ENCODE data around the gene KMT5B. TPM values are rescaled to one million over a fixed set of nuclear protein-coding genes. Genes with fewer than 3 reads are reported as not detected.
"Not testable (repeated sequence)": the region's sequence is repeated elsewhere in the genome, so short reads cannot be mapped to it uniquely, and the experiment has no call there.

Gene KMT5B
- total RNA-seq, 1 experiment from 2014 or later, result 43.8 TPM

- H3K4me3 Mint-ChIP-seq; DNase-seq (ENCODE audit: low spot score); H3K36me3 Mint-ChIP-seq; H3K27ac Mint-ChIP-seq; H3K4me1 Mint-ChIP-seq; POLR2A ChIA-PET; ATAC-seq; H3K27me3 Mint-ChIP-seq (ENCODE audit: low read depth); H3K9me3 Mint-ChIP-seq: not testable (repeated sequence)
- CTCF ChIA-PET, result interaction anchor here (0.6 kb wide), 1 partner anchor 11 kb away, joined by 4 read pairs; no protein-coding TSS in a partner anchor
- peak; percentile 98 for TF ChIP-seq HMGA2 (CRISPR knock-in tag; IDR thresholded peaks at IDR 0.05)
These were observed 30.8 kb upstream of the KMT5B start for GRCh38 chr11:68243847-68244246.

DNA sequence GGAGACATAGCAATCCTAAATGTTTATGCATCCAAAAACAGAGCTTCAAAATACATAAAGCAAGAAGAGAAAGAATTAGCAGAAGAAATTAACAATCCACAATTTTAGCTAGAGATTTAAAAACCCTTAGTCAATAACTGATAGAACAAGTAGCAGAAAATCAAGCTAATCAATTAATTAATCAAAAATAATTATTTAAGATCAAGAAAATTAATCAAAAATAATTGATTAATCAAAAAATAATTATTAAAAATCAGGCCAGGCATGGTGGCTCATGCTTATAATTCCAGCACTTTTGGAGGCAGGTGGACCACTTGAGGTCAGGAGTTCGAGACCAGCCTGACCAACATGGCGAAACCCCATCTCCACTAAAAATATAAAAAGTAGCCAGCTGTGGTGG is 29.5 kb upstream of the KMT5B start:
- Mint-ChIP-seq H3K9me3 (peaks cover 6% of the 10 kb centered on the region; the same call in 1 of the 2 replicates), H3K27ac (no peak overlapping the region), H3K4me1 (peaks cover 4% of the 10 kb centered on the region), H3K27me3 (ENCODE audit: low read depth) (no peaks in the 10 kb centered on the region), H3K4me3 (no peak overlapping the region), H3K36me3 (no peaks in the 10 kb centered on the region)
- CTCF ChIA-PET, result no interaction called here
- ATAC-seq, result no peak
- DNase-seq (ENCODE audit: low spot score), result no peak
- TF ChIP-seq FOXP4 (CRISPR knock-in tag; IDR thresholded peaks at IDR 0.05) (no peak), HMGA2 (CRISPR knock-in tag; IDR thresholded peaks at IDR 0.05) (peak; percentile 68; the same call in 1 of the 2 replicates)
- POLR2A ChIA-PET, result no interaction called here

DNA sequence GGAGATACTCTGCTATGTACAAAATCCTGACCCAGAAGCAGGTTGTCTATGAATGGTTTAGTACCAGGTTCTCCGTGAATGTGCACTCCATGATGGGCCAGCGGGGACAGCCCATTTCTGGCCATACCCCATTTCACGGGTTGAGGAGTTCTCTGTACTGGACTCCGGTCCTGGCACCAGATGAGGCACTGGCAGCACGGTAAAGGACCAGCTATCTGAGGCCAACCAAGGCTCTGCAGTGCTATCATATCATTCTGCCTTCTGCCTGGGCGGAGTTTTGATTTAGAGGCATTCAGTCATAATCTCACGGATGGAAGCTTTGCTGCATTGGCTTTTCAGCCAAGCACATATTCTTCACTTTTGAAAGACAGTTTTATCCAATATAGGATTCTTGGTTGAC is 18.5 kb upstream of the KMT5B start:
- H3K4me1 Mint-ChIP-seq, result no peaks in the 10 kb centered on the region
- H3K27me3 Mint-ChIP-seq (ENCODE audit: low read depth), result peaks cover 4% of the 10 kb centered on the region; the same call in 1 of the 2 replicates
- H3K9me3 Mint-ChIP-seq, result peaks cover 20% of the 10 kb centered on the region
- ChIA-PET CTCF (interaction anchor here (1.0 to 2.1 kb wide), 2 partner anchors 22 to 67 kb away, joined by 3 to 6 read pairs; no protein-coding TSS in a partner anchor), POLR2A (no interaction called here)
- no peaks in the 10 kb centered on the region for H3K36me3 Mint-ChIP-seq
- H3K27ac Mint-ChIP-seq, result no peak overlapping the region
- H3K4me3 Mint-ChIP-seq, result no peak overlapping the region
- ATAC-seq, result no peak
- no peak for DNase-seq (ENCODE audit: low spot score)
- TF ChIP-seq ETV6 (CRISPR knock-in tag; IDR thresholded peaks at IDR 0.05), result no peak
- TF ChIP-seq, protein P1, sequence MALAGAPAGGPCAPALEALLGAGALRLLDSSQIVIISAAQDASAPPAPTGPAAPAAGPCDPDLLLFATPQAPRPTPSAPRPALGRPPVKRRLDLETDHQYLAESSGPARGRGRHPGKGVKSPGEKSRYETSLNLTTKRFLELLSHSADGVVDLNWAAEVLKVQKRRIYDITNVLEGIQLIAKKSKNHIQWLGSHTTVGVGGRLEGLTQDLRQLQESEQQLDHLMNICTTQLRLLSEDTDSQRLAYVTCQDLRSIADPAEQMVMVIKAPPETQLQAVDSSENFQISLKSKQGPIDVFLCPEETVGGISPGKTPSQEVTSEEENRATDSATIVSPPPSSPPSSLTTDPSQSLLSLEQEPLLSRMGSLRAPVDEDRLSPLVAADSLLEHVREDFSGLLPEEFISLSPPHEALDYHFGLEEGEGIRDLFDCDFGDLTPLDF (CRISPR knock-in tag; IDR thresholded peaks at IDR 0.05), result no peak
- TF ChIP-seq IRF2 (CRISPR knock-in tag; IDR thresholded peaks at IDR 0.05; ENCODE audit: borderline replicate concordance, low read depth), result no peak
- no peak for TF ChIP-seq ATF6 (CRISPR knock-in tag; IDR thresholded peaks at IDR 0.05)
- no peak for TF ChIP-seq TEAD4 (CRISPR knock-in tag; IDR thresholded peaks at IDR 0.05)
- no peak for TF ChIP-seq PRRX2 (CRISPR knock-in tag; IDR thresholded peaks at IDR 0.05)
- no peak for TF ChIP-seq ZNF263 (CRISPR knock-in tag; IDR thresholded peaks at IDR 0.05; ENCODE audit: low read depth)
- TF ChIP-seq STAT6 (CRISPR knock-in tag; conservative IDR thresholded peaks at IDR 0.05; ENCODE audit: low read depth), result no peak
- TF ChIP-seq, protein P2, sequence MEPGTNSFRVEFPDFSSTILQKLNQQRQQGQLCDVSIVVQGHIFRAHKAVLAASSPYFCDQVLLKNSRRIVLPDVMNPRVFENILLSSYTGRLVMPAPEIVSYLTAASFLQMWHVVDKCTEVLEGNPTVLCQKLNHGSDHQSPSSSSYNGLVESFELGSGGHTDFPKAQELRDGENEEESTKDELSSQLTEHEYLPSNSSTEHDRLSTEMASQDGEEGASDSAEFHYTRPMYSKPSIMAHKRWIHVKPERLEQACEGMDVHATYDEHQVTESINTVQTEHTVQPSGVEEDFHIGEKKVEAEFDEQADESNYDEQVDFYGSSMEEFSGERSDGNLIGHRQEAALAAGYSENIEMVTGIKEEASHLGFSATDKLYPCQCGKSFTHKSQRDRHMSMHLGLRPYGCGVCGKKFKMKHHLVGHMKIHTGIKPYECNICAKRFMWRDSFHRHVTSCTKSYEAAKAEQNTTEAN (CRISPR knock-in tag; IDR thresholded peaks at IDR 0.05), result no peak
- TF ChIP-seq, protein P3, sequence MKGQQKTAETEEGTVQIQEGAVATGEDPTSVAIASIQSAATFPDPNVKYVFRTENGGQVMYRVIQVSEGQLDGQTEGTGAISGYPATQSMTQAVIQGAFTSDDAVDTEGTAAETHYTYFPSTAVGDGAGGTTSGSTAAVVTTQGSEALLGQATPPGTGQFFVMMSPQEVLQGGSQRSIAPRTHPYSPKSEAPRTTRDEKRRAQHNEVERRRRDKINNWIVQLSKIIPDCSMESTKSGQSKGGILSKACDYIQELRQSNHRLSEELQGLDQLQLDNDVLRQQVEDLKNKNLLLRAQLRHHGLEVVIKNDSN (CRISPR knock-in tag; IDR thresholded peaks at IDR 0.05), result no peak
- TF ChIP-seq MXD4 (CRISPR knock-in tag; IDR thresholded peaks at IDR 0.05; ENCODE audit: borderline replicate concordance), result no peak
- TF ChIP-seq, protein P4, sequence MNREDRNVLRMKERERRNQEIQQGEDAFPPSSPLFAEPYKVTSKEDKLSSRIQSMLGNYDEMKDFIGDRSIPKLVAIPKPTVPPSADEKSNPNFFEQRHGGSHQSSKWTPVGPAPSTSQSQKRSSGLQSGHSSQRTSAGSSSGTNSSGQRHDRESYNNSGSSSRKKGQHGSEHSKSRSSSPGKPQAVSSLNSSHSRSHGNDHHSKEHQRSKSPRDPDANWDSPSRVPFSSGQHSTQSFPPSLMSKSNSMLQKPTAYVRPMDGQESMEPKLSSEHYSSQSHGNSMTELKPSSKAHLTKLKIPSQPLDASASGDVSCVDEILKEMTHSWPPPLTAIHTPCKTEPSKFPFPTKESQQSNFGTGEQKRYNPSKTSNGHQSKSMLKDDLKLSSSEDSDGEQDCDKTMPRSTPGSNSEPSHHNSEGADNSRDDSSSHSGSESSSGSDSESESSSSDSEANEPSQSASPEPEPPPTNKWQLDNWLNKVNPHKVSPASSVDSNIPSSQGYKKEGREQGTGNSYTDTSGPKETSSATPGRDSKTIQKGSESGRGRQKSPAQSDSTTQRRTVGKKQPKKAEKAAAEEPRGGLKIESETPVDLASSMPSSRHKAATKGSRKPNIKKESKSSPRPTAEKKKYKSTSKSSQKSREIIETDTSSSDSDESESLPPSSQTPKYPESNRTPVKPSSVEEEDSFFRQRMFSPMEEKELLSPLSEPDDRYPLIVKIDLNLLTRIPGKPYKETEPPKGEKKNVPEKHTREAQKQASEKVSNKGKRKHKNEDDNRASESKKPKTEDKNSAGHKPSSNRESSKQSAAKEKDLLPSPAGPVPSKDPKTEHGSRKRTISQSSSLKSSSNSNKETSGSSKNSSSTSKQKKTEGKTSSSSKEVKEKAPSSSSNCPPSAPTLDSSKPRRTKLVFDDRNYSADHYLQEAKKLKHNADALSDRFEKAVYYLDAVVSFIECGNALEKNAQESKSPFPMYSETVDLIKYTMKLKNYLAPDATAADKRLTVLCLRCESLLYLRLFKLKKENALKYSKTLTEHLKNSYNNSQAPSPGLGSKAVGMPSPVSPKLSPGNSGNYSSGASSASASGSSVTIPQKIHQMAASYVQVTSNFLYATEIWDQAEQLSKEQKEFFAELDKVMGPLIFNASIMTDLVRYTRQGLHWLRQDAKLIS (CRISPR knock-in tag; IDR thresholded peaks at IDR 0.05; ENCODE audit: borderline replicate concordance), result no peak
- no peak for TF ChIP-seq JUN (CRISPR knock-in tag; IDR thresholded peaks at IDR 0.05)
- TF ChIP-seq KAT7 (CRISPR knock-in tag; IDR thresholded peaks at IDR 0.05; ENCODE audit: borderline replicate concordance), result no peak
